Measurements from ENCODE around the gene ABHD6.
A peak's percentile ranks its signal among the peaks of the same experiment; 100 is the strongest.

The ABHD6 gene

GRCh38 chr3:58305882-58306711 is 68.5 kb downstream of the ABHD6 start, which contains the start of the genes HTD2 and RPP14:
Gene HTD2 (plus strand): TSS chr3:58306520. CDS start chr3:58317614, 11,094 bp downstream.
Gene RPP14 (plus strand): TSS chr3:58306245. CDS start chr3:58310330, 4,085 bp downstream.
- TF ChIP-seq CTCF (IDR thresholded peaks at IDR 0.05), result peak; percentile 98
- H3K4me3 ChIP-seq (ENCODE audit: low read depth in 1 of 2, low read length in 1 of 2), result peak within 1 kb of the TSS; percentile 87 to 91
- peaks cover 16% of the 10 kb centered on the region for H3K27me3 ChIP-seq
- H3K9me3 ChIP-seq, result no peaks in the 10 kb centered on the region
- H3K27ac ChIP-seq, result peak within 1 kb of the TSS; percentile 98
- peaks cover 17 to 18% of the 10 kb centered on the region in 2 experiments for H3K4me1 ChIP-seq (ENCODE audit: control insufficient read depth in 1 of 2, insufficient read depth in 1 of 2, low read depth in 1 of 2, low read length in 1 of 2)
- peaks cover 8% of the 10 kb centered on the region for H3K36me3 ChIP-seq

- peak overlapping the region; percentile 98 for H3K27ac ChIP-seq
- H3K4me3 ChIP-seq (ENCODE audit: low read depth in 1 of 2, low read length in 1 of 2), result peak overlapping the region in 1 of 2 experiments; percentile 87
- H3K27me3 ChIP-seq, result peaks cover under 1% of the 10 kb centered on the region
Measured at GRCh38 chr3:58307639-58308215, 70.1 kb downstream of the ABHD6 start.

GRCh38 chr3:58308728-58309127 is 71.1 kb downstream of the ABHD6 start:
- no peaks in the 10 kb centered on the region for H3K27me3 ChIP-seq
- H3K36me3 ChIP-seq, result peaks cover 33% of the 10 kb centered on the region
- no peak overlapping the region for H3K27ac ChIP-seq
- TF ChIP-seq CTCF (IDR thresholded peaks at IDR 0.05), result no peak
- H3K4me3 ChIP-seq (ENCODE audit: low read depth in 1 of 2, low read length in 1 of 2), result no peak overlapping the region
- peaks cover 17 to 18% of the 10 kb centered on the region in 2 experiments for H3K4me1 ChIP-seq (ENCODE audit: control insufficient read depth in 1 of 2, insufficient read depth in 1 of 2, low read depth in 1 of 2, low read length in 1 of 2)
- no peaks in the 10 kb centered on the region for H3K9me3 ChIP-seq

More at GRCh38 chr3:58307639-58308215, 70.1 kb downstream of the ABHD6 start:
- Histone ChIP-seq H3K9me3 (no peaks in the 10 kb centered on the region), H3K4me1 (ENCODE audit: control insufficient read depth in 1 of 2, insufficient read depth in 1 of 2, low read depth in 1 of 2, low read length in 1 of 2) (peaks cover 17 to 18% of the 10 kb centered on the region in 2 experiments), H3K36me3 (peaks cover 23% of the 10 kb centered on the region)
- no peak for TF ChIP-seq CTCF (IDR thresholded peaks at IDR 0.05)

- no peak overlapping the region for H3K4me3 ChIP-seq (ENCODE audit: low read depth in 1 of 2, low read length in 1 of 2)
- TF ChIP-seq CTCF (IDR thresholded peaks at IDR 0.05), result no peak
- no peak overlapping the region for H3K27ac ChIP-seq
- H3K4me1 ChIP-seq (ENCODE audit: control insufficient read depth in 1 of 2, insufficient read depth in 1 of 2, low read depth in 1 of 2, low read length in 1 of 2), result peaks cover 0 to 4% of the 10 kb centered on the region in 2 experiments
- H3K36me3 ChIP-seq, result peaks cover 57% of the 10 kb centered on the region
- no peaks in the 10 kb centered on the region for H3K27me3 ChIP-seq
- no peaks in the 10 kb centered on the region for H3K9me3 ChIP-seq
Measured at GRCh38 chr3:58317811-58318210, 80.2 kb downstream of the ABHD6 start.

- no peaks in the 10 kb centered on the region for H3K27me3 ChIP-seq
- peaks cover 0 to 4% of the 10 kb centered on the region in 2 experiments for H3K4me1 ChIP-seq (ENCODE audit: control insufficient read depth in 1 of 2, insufficient read depth in 1 of 2, low read depth in 1 of 2, low read length in 1 of 2)
- no peak overlapping the region for H3K4me3 ChIP-seq (ENCODE audit: low read depth in 1 of 2, low read length in 1 of 2)
- no peak overlapping the region for H3K27ac ChIP-seq
- no peak for TF ChIP-seq CTCF (IDR thresholded peaks at IDR 0.05)
- no peaks in the 10 kb centered on the region for H3K9me3 ChIP-seq
- H3K36me3 ChIP-seq, result peaks cover 25% of the 10 kb centered on the region
Measured at GRCh38 chr3:58321791-58322190, 84.2 kb downstream of the ABHD6 start.

Measured in neutrophil (primary cell).